ENCODE results near the gene GALNT9. TPM values are rescaled to one million over a fixed set of nuclear protein-coding genes. Genes with fewer than 3 reads are reported as not detected.

Gene GALNT9
- polyA plus RNA-seq, 1 donor from 2014 or later: 13.5 TPM

DNA sequence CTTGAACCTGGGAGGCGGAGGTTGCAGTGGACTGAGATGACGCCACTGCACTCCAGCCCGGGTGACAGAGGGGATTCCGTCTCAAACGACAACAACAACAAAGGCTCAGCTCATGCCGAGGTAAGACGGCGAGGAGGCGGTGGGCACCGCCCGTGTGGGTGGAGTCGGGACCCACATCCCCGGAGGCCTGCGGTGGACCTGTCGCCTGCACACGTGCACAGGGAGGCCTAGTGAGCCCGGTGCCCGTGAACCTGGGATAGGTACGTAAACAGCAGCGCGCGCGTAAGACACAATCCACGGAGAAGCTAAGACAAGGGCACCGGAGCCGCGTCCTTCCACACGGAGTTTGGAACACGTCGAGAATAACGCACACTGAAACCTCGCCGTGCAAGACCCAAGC is 78.7 kb downstream of the GALNT9 start:
- H4K20me1 ChIP-seq (ENCODE audit: insufficient read depth): no peaks in the 10 kb centered on the region
- no peaks in the 10 kb centered on the region for H3K79me2 ChIP-seq (replicated peaks; ENCODE audit: insufficient read depth, low read length)
- peaks cover 8% of the 10 kb centered on the region for H3F3A ChIP-seq (ENCODE audit: insufficient read depth, low read length, poor library complexity, severe bottlenecking)
- H3K9me2 ChIP-seq (ENCODE audit: insufficient read depth, low read length): no peaks in the 10 kb centered on the region
- H3K27ac ChIP-seq (ENCODE audit: low read length): no peak overlapping the region
- no peaks in the 10 kb centered on the region for H3K27me3 ChIP-seq (ENCODE audit: insufficient read depth, low read depth, low read length)
- H3K4me2 ChIP-seq (ENCODE audit: low read length): no peak overlapping the region
- H2AFZ ChIP-seq (ENCODE audit: low read depth, low read length): no peak overlapping the region
- no peaks in the 10 kb centered on the region for H3K9me3 ChIP-seq (ENCODE audit: low read length)
- no peak for TF ChIP-seq REST (IDR thresholded peaks at IDR 0.05; ENCODE audit: borderline replicate concordance)
- TF ChIP-seq EP300 (conservative IDR thresholded peaks at IDR 0.05; ENCODE audit: poor library complexity, severe bottlenecking): no peak
- H3K9ac ChIP-seq (ENCODE audit: low read length): no peak overlapping the region
- no peak overlapping the region for H3K4me3 ChIP-seq (ENCODE audit: low read length)
- H3K36me3 ChIP-seq (ENCODE audit: insufficient read depth, low read length): no peaks in the 10 kb centered on the region

- peak overlapping the region; percentile 38 for H3K4me2 ChIP-seq (ENCODE audit: low read length)
- H3K36me3 ChIP-seq (ENCODE audit: insufficient read depth, low read length): no peaks in the 10 kb centered on the region
- TF ChIP-seq MXI1 (conservative IDR thresholded peaks at IDR 0.05; ENCODE audit: poor library complexity, severe bottlenecking) (no peak), POLR2AphosphoS5 (IDR thresholded peaks at IDR 0.05) (peak; percentile 60), RAD21 (conservative IDR thresholded peaks at IDR 0.05) (peak; percentile 7)
- H3K79me2 ChIP-seq (replicated peaks; ENCODE audit: insufficient read depth, low read length): no peaks in the 10 kb centered on the region
- peak overlapping the region; percentile 32 for H3K4me3 ChIP-seq (ENCODE audit: low read length)
- H3K27me3 ChIP-seq (ENCODE audit: insufficient read depth, low read depth, low read length): no peaks in the 10 kb centered on the region
- H3K9ac ChIP-seq (ENCODE audit: low read length): peak overlapping the region; percentile 53
- H3K27ac ChIP-seq (ENCODE audit: low read length): peak overlapping the region; percentile 82
- H3K9me3 ChIP-seq (ENCODE audit: low read length): no peaks in the 10 kb centered on the region
- H3K9me2 ChIP-seq (ENCODE audit: insufficient read depth, low read length): no peaks in the 10 kb centered on the region
- H2AFZ ChIP-seq (ENCODE audit: low read depth, low read length): peak overlapping the region; percentile 19
- peaks cover 8% of the 10 kb centered on the region for H3F3A ChIP-seq (ENCODE audit: insufficient read depth, low read length, poor library complexity, severe bottlenecking)
- no peaks in the 10 kb centered on the region for H4K20me1 ChIP-seq (ENCODE audit: insufficient read depth)
Measured at GRCh38 chr12:132249689-132250478, 79.5 kb downstream of the GALNT9 start.

DNA sequence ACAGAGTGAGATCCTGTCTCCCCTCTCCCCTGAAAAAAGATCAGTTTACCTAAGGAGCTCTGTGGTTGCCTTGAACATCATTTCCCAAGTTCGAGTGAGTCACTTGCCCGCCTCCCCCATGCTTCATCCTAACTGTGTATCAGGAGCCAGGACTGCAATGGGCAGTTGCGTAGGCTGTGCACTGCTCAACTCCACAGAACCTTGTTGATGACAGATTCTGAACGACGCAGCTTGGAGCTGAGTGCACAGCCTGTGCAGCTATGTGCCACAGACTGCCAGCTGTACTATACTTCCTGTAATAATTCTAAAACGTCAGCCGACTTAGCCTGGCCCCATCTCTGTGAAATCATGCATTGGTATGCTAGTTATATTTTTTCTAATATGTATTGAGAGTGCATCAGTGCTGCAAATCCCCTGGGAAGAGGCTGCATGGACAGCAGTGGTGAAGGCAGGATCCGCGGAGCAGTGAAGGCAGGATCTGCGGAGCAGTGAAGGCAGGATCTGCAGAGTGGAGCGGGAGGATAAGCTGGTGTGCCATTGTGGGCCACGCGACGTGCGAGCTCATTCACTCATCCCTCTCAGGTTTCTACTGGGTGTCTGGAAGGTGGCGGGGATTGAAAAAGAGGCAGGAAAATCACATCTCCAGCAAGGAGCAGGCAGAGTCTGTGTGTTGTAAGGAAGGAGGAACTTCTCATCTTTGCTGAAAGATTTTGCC is 80.8 kb downstream of the GALNT9 start:
- Histone ChIP-seq H3K27me3 (ENCODE audit: insufficient read depth, low read depth, low read length) (no peaks in the 10 kb centered on the region), H3K9me3 (ENCODE audit: low read length) (no peaks in the 10 kb centered on the region), H3K27ac (ENCODE audit: low read length) (peak overlapping the region; percentile 82), H3K4me2 (ENCODE audit: low read length) (peak overlapping the region; percentile 13), H3K9ac (ENCODE audit: low read length) (peak overlapping the region; percentile 53), H4K20me1 (ENCODE audit: insufficient read depth) (no peaks in the 10 kb centered on the region), H3K4me3 (ENCODE audit: low read length) (peak overlapping the region; percentile 32), H3K79me2 (replicated peaks; ENCODE audit: insufficient read depth, low read length) (no peaks in the 10 kb centered on the region), H3K9me2 (ENCODE audit: insufficient read depth, low read length) (no peaks in the 10 kb centered on the region), H3F3A (ENCODE audit: insufficient read depth, low read length, poor library complexity, severe bottlenecking) (peaks cover 8% of the 10 kb centered on the region), H2AFZ (ENCODE audit: low read depth, low read length) (no peak overlapping the region), H3K36me3 (ENCODE audit: insufficient read depth, low read length) (no peaks in the 10 kb centered on the region)
- TF ChIP-seq REST (IDR thresholded peaks at IDR 0.05; ENCODE audit: borderline replicate concordance) (no peak), EP300 (conservative IDR thresholded peaks at IDR 0.05; ENCODE audit: poor library complexity, severe bottlenecking) (no peak), EZH2 (IDR thresholded peaks at IDR 0.05; ENCODE audit: borderline replicate concordance, insufficient read depth, low read length, poor library complexity, severe bottlenecking) (no peak), POLR2AphosphoS5 (IDR thresholded peaks at IDR 0.05) (peak; percentile 9), MXI1 (conservative IDR thresholded peaks at IDR 0.05; ENCODE audit: poor library complexity, severe bottlenecking) (no peak), SMC3 (conservative IDR thresholded peaks at IDR 0.05; ENCODE audit: poor library complexity) (no peak), RAD21 (conservative IDR thresholded peaks at IDR 0.05) (no peak)
